HG03095 (cell line): ENCODE measurements around the gene SMYD1.
"Not testable (repeated sequence)": the region's sequence is repeated elsewhere in the genome, so short reads cannot be mapped to it uniquely, and the experiment has no call there.

Source experiments
- ATAC-seq: cut with Tn5 transposase; IDR thresholded peaks from one replicate; pipeline ENCODE4 v1.9.1; 2021; ENCODE audit warnings: moderate library complexity; ENCODE audit not compliant: unreplicated experiment

The SMYD1 gene

DNA sequence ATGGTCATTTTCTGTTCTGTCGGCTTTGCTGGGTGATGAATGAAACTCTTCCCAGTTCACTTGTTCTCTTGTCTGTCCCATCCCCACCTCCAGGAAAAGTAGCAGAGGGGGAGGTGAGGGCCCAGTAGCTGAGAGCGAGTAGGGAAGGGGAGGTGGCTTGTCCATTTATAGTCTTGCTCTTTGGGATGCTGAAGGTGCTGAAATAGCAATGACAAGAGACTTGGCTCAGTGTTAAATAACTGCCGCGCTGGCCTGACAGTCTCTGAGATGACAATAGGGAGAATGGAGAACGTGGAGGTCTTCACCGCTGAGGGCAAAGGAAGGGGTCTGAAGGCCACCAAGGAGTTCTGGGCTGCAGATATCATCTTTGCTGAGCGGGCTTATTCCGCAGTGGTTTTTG is at the start of gene SMYD1:
Gene SMYD1, plus strand, starts transcription at position 228 of the 400 bp plus-strand sequence. Its CDS starts 40 bp downstream, at position 268.
- no peak for ATAC-seq

DNA sequence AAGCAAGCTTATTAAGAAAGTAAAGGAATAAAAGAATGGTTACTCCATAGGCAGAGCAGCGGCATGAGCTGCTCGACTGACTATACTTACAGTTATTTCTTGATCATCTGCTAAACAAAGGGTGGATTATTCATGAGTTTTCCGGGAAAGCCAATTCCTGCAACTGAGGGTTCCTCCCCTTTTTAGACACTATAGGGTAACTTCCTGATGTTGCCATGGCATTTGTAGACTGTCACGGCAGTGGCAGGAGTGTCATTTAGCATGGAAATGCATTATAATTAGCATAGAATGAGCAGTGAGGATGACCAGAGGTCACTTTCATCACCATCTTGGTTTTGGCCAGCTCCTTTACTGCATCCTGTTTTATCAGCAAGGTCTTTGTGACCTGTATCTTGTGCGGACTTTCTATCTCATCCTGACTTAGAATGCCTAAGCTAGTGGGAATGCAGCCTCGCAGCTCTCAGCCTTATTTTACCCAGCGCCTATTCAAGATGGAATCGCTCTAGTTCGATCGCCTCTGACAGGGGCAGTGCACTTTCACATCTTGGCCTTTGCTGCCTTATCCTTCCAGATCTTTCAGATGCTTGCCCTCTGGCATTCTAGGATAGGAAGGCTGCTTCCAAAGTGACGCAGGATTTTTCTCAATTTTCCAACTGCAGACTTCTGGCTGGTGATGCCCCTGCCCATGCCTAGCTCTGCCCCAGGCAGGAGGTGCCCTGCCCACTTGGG is 49.4 kb upstream of the SMYD1 start:
- ATAC-seq = not testable (repeated sequence)

DNA sequence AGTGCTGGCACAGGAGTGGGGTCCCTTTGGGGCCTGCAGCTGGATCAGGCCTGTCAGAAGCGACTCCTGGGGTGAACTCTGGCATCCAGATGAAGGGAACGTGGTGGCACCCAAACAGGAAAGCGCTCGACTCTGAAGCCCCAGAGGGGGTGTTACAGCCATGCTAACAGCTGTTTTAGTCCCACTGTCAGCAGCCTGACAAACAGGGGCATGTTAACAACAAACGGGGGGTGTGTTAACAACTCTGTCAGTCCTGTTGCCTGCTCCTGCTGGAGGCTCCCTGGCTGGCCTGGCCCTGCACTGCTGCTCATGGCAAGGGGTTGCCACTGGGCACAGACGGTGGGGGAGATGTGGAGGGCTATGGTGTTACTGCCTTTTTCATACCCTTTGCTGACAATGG is 48.7 kb upstream of the SMYD1 start:
- ATAC-seq = no peak

DNA sequence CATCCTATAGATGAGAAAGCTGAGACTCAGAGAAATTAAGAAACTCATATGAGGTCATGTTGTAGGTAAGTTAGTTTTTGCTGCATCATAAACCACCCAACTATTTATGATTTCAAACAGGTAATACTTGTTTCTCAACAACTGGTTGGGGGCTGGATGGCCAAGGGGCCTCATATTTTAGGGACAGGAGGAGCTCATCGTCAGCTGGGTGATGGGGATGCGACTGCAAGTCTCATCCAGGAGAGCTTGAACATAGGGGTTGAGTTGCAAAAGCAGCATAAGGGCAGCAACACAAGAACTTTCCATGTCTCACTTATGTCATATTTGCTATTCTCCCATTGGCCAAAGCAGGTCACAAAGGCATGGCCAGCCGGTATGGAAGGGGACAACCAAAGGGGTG is 47.6 kb upstream of the SMYD1 start:
- ATAC-seq = no peak

DNA sequence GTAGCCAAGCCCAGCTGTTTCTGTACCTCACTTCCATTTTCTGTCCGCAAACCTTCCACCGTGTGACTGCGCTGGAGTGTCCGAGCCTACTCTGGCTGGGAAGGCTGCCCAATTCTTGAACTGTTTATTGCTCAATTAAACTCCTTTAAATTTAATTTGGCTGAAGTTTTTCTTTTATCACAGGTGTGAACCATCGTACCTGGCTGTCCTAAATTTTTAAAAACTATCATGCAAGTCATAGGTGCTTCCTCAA is 45.0 kb upstream of the SMYD1 start:
- no peak for ATAC-seq

DNA sequence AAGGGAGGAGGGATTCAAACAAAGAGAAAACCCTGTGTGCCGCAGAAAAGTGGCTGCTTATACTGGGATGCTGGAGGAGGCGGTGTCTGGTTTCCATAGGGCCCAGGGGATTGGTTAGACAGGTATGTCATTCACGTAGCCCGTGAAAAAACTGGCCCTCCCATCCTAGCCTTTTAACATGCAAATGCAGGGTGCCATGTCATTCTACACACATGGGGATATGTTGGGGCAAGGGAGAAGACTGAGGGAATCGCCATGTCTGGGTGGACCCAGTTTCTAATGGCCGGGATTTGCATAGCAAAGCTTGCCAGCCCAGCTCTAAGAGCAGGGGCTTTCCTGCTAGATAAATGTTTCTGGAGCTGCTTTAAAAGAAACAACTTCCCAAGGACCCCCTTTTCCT is 43.1 kb upstream of the SMYD1 start:
- ATAC-seq = no peak

DNA sequence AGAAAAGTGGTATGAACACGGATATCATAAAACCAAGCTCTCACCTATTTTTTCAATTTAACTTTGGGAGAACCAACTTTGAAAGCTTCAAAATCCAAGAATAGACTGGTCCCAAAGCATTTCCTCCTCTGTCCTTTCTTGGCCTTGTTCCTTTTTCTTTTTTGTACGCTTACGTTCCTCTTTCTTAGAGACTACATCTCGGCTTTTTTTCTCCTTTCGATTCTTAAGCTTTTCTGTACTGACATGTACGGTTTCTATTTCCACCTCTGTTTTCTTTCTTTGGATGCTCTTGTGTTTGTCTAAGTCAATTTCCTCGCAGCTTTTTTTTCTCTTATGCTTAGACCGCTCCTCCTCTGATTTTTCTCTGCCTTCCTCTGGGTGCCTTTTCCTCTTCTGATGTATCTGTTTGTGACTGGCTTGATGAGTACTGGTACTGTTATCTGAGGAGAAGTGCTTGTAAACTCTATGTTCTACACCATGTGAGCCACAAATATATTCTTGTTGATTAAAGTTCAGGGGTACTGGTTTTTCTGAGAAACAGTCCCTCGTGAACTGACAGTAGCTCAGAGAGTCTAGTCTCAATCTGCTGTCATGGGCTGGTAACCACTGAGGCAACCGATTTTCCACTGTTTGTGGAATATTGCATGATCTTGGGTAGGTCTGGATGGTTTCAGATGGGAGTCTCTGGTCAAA is 39.8 kb upstream of the SMYD1 start:
- peak; percentile 52 for ATAC-seq

DNA sequence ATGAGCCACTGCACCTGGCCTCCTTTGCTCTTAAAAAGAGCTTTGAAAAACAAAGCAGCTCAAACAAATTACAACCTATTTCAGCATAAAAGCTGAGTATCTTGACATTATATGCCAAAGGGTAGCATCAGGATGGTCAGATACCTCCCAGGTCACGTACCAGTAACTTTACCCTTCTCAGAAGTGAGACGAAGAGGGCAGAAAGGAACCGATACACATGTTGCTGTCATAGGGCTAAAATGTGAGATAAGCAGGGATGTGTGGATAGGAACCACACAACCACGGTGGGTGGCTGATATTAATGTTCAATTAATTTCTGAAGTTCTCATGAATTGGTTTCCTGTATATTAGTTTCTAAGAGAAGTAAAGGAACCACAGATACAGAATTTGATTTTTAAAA is 38.7 kb upstream of the SMYD1 start:
- no peak for ATAC-seq

DNA sequence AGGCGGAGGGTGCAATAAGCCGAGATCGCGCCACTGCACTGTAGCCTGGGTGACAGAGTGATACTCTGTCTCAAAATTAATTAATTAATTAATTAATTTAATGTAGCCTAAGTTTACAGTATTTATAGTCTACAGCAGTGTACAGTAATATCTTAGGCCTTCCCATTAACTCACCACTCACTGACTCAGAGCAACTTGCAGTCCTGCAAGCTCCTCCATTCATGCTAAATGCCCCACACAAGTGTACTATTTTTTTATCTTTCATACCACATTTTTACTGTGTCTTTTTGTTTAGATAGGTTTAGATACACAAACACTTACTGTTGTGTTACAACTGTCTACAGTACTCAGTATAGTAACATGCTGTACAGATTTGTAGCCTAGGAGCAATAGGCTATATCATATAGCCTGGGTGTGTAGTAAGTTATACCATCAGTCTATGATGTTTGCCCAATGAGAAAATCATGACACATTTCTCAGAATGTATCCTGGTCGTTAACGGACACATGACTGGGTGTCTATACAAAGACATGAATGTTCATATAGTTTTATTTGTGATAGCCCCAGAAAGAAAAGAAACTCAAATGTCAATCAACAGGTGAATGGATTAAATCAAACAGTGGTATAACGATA is 35.4 kb upstream of the SMYD1 start:
- no peak for ATAC-seq

DNA sequence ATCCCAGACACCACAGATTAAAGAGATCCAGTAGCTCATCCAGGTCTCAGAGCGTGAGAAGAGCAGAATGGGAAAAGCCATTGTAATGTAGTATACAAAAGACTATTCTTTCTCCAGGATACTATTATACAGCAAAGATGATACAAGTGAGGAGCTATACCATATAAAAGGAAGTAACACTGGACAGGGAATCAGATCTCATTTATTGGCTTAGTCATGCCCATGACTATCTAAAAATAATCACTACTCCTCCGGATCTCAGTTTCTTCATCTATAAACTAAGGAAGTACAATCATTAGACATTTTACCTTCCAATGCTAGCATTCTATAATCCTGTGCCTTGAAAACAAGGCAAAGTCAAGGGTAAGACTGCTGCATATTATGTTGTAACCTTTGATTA is 31.4 kb upstream of the SMYD1 start:
- ATAC-seq = no peak

DNA sequence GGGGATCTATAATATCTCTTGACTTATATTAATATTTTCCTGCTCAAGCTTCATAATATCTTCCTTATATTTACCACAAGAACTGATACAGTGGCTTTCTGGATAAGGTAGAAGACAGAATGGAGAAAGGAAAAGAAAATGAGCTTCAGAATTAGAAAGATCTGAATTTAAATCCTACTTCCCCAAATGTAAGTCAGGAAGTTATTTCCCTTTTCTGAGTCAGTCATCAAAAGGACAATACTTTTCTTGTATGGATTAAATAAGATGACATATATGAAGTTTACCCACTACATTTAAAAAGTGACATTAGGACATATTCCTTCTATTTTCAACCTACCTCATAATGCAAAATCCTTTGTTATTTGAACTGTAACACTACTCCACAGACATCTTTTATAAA is 31.0 kb upstream of the SMYD1 start:
- no peak for ATAC-seq

DNA sequence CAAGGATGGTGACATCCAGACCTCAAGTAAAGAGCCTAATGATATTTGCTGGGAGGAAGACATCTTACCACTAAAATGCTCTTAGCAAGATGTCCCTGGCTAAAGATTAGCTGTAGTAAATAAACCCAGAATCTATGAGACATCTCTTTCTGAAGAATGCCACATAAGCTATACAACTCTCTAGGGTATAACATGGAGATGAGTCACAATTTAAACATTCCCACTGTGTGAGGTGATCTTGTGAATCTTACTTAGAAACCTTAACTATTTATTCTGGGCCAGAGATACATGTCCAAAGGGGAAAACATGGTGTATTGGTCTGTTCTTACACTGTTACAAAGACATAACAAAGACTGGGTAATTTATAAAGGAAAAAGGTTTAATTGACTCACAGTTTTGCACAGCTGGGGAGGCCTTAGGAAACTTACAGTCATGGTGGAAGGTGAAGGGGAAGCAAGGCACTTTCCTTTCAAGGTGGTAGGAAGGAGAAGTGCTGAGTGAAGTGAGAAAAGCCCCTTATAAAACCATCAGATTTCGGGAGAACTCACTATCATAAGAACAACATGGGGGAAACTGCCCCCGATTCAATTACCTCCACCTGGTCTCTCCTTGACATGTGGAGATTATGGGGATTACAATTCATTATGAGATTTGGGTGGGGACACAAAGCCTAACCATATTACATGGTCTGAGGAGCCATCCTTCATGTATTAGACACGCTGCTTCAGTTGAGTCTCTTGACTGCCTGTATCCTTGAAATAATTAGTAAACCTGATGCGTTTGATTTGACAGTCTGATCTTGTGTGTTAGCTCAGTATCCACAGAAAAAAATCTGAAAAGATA is 29.1 kb upstream of the SMYD1 start:
- ATAC-seq = no peak

DNA sequence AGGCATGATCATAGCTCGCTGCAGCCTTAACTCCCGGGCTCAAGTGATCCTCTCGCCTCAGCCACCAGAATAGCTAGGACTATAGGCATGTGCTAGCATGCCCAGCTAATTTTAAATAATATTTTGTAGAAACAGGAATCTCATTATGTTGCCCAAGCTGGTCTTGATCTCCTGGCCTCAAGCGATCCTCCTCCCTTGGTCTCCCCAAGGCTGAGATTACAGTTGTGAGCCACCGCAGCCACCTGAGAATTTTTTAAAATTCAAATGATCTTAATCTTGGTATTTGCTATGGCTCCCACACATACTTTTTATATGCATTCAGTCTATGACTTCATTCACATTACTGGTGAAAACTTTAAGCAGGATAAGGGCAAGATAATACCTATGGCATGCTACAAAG is 25.1 kb upstream of the SMYD1 start:
- no peak for ATAC-seq

DNA sequence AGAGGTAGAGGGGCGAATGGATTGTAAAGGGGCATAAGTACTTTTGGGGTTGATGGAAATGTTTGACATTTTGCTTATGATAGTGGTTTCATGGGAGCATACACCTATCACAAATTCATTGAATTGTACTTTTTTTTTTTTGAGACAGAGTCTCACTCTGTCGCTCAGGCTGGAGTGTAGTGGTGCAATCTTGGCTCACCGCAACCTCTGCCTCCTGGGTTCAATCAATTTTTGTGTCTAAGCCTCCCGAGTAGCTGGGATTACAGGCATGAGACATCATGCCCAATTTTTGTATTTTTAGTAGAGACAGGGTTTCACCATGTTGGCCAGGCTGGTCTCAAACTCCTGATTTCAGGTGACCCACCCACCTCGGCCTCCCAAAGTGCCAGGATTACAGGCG is 22.1 kb upstream of the SMYD1 start:
- not testable (repeated sequence) for ATAC-seq

DNA sequence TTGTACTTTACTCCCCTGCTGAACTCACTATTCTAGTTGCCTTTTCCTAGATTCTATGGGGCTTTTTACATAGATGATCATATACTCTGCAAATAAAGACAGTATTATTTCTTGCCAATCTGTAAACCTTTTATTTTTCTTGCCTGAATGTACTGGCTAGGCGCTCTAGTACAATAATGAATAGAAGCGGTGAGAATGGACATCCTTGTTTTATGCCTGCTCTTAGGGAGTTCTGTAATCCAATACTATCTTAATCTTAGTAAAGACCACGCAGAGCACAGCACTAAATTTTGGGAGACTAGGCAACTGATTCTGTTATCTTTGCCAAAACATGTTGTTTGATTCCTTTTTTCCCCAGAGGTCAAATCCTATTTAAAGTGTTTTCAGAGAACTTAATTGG is 19.1 kb upstream of the SMYD1 start:
- ATAC-seq = no peak

DNA sequence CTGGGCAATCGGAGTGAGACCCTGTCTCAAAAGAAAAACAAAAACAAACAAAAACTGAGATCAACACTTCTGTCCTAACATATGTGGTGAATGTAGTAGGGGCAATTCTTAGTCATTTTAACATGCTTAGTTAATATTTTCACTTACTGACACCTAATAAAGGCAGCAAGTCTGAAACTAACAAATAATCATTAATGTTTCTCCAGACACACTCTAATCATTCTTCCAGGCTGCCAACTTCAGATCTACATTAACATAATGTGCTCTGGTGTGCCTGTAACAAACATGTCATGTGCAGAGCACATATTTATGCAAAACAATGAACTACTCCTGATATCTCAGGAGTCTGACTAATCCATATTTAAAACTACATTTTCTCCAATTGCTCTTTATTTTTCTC is 18.0 kb upstream of the SMYD1 start:
- no peak for ATAC-seq

DNA sequence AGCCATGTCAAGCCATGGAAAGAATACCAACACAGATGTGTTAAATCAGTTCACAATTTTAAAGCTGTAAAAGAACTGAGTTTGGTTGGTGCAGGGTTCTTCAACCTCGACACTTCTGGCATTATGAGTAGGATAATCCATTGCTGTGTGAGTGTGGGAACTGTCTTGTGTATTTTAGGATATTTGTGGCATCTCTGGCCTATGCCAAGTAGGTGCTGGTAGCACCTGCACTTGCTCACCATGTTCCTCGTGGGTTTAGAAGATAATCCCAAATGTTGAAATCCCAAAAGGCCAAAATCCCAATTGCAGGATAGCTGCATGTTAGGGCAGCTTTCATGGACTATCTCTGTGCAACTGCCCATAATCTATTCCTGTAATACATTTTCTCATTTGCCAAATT is 15.8 kb upstream of the SMYD1 start:
- no peak for ATAC-seq

DNA sequence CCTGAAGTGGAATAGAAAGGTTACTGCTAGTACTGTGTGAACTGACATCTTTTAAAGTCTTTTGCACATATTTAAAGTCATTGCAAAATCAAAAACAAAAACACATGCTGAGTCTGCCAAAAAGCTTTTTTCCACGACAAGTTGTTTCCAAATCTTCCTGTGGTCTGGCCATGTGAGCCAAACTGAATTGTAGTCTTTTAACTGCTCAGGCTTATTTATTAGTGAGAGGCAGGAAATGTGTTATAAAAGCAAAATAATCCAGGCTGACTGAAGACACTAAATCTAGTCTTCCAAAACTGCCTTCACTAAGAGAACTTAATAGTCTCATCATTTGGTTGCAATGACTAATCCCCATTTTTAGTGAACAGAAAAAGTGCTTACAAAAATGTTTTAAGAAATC is 14.3 kb upstream of the SMYD1 start:
- no peak for ATAC-seq

DNA sequence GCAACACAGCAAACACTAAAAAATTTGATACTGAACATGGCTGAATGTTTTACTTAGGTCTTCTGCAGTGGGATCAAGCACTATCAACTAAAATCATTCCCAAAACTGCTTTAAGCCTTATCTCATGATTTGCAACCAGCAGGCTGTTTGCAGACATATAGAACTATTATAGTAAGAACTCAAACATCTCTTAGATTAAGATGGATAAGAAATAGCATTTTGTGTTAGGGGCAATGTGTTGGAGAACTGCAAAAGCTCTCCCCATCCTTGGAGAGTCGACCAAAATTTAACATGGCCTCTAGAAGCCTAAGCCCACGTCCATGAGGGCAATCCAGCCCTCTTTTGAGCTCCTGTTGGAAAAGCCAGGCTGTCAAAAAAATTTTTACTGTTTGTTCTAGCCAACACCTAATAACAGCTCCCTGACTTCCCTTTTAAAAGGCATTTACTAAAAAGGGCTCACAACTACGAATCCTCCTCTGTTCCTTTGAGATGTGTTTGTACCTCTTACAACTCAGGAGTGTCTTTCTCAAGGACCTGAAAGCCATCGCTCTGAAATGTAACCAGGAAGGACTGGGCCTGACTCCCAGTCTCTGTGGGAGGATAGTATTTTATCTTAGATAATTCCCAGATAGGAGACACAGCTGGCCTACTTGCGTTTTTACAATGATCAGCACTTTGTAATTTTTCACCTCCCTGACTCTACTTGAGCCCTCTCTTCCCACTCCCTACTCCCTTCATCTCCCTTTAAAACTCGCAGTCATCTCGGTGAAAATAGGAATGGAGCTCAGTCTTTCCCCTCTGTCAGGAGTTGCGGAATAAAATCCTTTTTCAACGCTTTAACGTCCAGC is 13.5 kb upstream of the SMYD1 start:
- no peak for ATAC-seq

DNA sequence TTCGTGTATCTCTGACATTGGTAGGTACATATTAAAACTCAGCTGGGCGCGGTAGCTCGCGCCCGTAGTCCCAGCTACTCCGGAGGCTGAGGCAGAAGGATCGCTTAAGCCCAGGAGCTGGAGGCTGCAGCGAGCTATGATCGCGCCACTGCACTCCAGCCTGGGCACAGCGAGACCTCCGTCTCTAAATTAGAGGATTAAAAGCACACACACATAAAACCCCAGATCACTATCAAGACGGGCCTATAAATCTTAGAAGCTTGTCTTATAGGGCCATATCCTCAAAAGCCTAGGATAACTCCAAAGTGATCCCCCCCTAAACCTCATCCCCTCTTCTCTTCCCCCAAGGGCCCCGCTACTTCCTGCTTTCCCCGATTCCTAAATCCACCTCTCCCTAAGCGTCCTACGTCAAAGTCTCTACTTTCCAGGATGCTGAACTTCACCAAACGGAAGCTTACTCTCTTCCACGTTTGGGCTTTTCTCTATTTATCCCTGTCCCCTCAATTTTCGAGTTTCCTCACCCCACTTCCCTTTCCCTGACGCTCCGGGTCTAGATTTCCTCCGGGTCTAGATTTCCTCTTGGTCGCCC is 12.7 kb upstream of the SMYD1 start:
- no peak for ATAC-seq
